ENCODE results near the gene ADGB.

DNA sequence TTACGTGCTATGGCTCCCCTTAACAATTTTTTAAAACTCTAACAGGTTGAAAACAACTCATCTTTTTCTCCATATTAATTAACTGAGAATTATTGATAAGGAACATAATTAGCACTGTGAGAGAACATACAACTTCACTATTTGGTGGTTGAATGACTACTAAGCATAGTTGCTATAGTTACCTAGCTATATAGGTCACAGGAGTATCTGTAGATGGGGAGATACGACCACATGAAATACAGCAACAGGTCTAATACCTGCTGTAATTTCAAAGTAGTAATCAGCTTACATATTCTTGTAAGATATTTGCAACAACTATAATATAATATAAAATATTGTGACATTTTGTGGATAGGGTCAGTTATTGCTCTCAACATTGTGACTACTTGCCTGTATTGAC lies 102.9 kb downstream of the ADGB start:
- TF ChIP-seq, protein P1, sequence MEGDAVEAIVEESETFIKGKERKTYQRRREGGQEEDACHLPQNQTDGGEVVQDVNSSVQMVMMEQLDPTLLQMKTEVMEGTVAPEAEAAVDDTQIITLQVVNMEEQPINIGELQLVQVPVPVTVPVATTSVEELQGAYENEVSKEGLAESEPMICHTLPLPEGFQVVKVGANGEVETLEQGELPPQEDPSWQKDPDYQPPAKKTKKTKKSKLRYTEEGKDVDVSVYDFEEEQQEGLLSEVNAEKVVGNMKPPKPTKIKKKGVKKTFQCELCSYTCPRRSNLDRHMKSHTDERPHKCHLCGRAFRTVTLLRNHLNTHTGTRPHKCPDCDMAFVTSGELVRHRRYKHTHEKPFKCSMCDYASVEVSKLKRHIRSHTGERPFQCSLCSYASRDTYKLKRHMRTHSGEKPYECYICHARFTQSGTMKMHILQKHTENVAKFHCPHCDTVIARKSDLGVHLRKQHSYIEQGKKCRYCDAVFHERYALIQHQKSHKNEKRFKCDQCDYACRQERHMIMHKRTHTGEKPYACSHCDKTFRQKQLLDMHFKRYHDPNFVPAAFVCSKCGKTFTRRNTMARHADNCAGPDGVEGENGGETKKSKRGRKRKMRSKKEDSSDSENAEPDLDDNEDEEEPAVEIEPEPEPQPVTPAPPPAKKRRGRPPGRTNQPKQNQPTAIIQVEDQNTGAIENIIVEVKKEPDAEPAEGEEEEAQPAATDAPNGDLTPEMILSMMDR (IDR thresholded peaks at IDR 0.05), result no peak
- TF ChIP-seq POLR2A (IDR thresholded peaks at IDR 0.05) (no peak), POLR2AphosphoS5 (IDR thresholded peaks at IDR 0.05) (no peak)
